ENCODE data around the gene GSTA2.

DNA sequence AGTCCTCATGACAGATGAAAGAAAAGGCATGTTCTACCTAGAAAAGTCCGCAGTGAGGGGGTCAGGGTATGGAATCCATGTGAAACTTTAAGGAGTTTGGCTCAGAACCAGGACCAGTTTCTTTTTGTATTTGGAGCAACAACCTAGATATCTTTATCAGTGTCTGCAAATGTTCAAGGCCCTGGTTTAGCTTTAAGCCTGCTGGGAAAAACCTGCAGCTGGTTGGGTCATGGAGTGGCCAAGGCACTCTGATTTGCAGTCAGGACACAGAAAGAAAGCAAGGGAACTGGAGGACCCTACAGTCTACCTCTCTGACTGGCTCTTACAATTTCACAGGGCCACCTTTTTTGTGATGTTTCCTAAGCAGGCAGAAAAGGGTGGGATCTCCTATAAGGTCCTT is 33.7 kb downstream of the GSTA2 start:
- TF ChIP-seq ZNF274 (IDR thresholded peaks at IDR 0.05; ENCODE audit: low read length) (no peak), ZNF274 (tag by site-specific recombination; IDR thresholded peaks at IDR 0.05; ENCODE audit: borderline replicate concordance) (no peak), ZNF621 (tag by site-specific recombination; IDR thresholded peaks at IDR 0.05) (no peak), REST (tag by site-specific recombination; IDR thresholded peaks at IDR 0.05) (no peak), MYNN (tag by site-specific recombination; IDR thresholded peaks at IDR 0.05; ENCODE audit: borderline replicate concordance) (no peak), ZNF121 (tag by site-specific recombination; IDR thresholded peaks at IDR 0.05) (no peak), ZNF174 (tag by site-specific recombination; IDR thresholded peaks at IDR 0.05) (no peak), ZNF514 (tag by site-specific recombination; IDR thresholded peaks at IDR 0.05) (no peak), YY1 (tag by site-specific recombination; IDR thresholded peaks at IDR 0.05) (no peak)
- TF ChIP-seq, protein P1, sequence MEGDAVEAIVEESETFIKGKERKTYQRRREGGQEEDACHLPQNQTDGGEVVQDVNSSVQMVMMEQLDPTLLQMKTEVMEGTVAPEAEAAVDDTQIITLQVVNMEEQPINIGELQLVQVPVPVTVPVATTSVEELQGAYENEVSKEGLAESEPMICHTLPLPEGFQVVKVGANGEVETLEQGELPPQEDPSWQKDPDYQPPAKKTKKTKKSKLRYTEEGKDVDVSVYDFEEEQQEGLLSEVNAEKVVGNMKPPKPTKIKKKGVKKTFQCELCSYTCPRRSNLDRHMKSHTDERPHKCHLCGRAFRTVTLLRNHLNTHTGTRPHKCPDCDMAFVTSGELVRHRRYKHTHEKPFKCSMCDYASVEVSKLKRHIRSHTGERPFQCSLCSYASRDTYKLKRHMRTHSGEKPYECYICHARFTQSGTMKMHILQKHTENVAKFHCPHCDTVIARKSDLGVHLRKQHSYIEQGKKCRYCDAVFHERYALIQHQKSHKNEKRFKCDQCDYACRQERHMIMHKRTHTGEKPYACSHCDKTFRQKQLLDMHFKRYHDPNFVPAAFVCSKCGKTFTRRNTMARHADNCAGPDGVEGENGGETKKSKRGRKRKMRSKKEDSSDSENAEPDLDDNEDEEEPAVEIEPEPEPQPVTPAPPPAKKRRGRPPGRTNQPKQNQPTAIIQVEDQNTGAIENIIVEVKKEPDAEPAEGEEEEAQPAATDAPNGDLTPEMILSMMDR (tag by site-specific recombination; IDR thresholded peaks at IDR 0.05), result no peak
- TF ChIP-seq, protein P2, sequence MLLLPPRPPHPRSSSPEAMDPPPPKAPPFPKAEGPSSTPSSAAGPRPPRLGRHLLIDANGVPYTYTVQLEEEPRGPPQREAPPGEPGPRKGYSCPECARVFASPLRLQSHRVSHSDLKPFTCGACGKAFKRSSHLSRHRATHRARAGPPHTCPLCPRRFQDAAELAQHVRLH (tag by site-specific recombination; IDR thresholded peaks at IDR 0.05), result no peak
